ENCODE measurements around the gene PTPRH.

Gene PTPRH

DNA sequence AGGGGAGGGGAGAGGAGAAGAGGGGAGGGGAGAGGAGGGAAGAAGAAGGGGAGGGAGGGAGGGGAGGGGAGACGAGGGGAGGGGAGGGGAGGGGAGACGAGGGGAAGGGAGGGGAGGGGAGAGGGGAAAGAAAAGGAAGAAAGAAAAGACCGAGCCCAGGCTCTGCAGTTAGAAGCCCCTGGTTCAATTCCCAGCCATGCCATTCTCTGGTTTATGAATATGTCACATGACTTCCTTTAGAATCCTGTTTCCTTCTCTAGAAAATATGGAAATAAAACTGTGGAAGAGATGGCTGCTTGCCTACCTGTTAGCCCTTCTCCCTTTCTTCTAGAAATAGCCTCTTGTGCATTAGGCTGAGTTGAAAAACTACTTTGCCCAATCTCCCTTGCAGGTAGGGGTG lies 74.6 kb downstream of the PTPRH start:
- H3K27ac ChIP-seq: no peak overlapping the region
- no peak overlapping the region for H3K4me3 ChIP-seq (ENCODE audit: low read depth in 1 of 2, low read length in 1 of 2)

DNA sequence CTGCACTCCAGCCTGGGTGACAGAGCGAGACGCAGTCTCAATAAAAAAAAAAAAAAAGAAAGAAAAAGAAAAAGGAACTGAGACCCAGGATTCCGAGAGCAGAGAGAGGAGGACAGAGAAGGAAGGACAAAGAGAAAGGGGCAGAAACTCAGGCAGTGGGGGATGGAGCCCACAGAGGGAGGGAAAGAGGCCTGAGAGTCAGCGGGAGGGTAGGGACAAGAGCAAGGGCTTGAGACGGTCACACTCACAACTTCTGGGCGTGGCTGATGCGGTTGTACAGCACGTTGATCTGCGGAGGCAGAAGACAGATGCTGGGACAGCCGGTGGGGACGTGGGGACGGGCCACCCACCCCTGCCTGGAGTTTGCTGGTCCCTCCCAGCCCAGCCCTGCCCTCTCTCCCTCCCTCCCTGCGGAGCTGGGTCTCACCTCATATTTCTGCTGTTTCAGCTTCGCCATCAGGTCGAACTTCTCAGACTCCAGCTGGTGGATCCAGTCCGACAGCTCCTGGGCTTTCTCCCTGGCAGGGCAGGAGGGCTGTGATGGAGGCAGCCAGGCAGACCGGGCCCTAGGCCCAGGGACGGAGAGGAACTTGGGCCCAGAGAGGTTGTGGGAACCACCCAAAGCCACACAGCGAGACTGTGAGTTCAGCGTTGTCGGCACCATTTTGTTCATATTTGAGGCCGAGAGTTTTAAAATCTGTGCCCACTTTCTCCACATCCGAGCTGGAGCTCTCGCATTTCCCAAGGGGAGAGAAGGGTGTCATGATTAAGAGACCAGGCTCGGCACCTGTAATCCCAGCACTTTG lies 75.5 kb downstream of the PTPRH start:
- H3K27ac ChIP-seq: no peak overlapping the region
- H3K36me3 ChIP-seq: no peaks in the 10 kb centered on the region
- TF ChIP-seq, protein P1, sequence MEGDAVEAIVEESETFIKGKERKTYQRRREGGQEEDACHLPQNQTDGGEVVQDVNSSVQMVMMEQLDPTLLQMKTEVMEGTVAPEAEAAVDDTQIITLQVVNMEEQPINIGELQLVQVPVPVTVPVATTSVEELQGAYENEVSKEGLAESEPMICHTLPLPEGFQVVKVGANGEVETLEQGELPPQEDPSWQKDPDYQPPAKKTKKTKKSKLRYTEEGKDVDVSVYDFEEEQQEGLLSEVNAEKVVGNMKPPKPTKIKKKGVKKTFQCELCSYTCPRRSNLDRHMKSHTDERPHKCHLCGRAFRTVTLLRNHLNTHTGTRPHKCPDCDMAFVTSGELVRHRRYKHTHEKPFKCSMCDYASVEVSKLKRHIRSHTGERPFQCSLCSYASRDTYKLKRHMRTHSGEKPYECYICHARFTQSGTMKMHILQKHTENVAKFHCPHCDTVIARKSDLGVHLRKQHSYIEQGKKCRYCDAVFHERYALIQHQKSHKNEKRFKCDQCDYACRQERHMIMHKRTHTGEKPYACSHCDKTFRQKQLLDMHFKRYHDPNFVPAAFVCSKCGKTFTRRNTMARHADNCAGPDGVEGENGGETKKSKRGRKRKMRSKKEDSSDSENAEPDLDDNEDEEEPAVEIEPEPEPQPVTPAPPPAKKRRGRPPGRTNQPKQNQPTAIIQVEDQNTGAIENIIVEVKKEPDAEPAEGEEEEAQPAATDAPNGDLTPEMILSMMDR (IDR thresholded peaks at IDR 0.05): no peak
- no peaks in the 10 kb centered on the region for H3K9me3 ChIP-seq
- H3K27me3 ChIP-seq: peaks cover 71% of the 10 kb centered on the region
- no peaks in the 10 kb centered on the region for H3K4me1 ChIP-seq (ENCODE audit: control insufficient read depth in 1 of 2, insufficient read depth in 1 of 2, low read depth in 1 of 2, low read length in 1 of 2)
- H3K4me3 ChIP-seq (ENCODE audit: low read depth in 1 of 2, low read length in 1 of 2): no peak overlapping the region

More for the DNA sequence above, 74.6 kb downstream of the PTPRH start:
- TF ChIP-seq, protein P1 (IDR thresholded peaks at IDR 0.05): no peak
- H3K9me3 ChIP-seq: no peaks in the 10 kb centered on the region
- H3K36me3 ChIP-seq: no peaks in the 10 kb centered on the region
- peaks cover 73% of the 10 kb centered on the region for H3K27me3 ChIP-seq
- no peaks in the 10 kb centered on the region for H3K4me1 ChIP-seq (ENCODE audit: control insufficient read depth in 1 of 2, insufficient read depth in 1 of 2, low read depth in 1 of 2, low read length in 1 of 2)

DNA sequence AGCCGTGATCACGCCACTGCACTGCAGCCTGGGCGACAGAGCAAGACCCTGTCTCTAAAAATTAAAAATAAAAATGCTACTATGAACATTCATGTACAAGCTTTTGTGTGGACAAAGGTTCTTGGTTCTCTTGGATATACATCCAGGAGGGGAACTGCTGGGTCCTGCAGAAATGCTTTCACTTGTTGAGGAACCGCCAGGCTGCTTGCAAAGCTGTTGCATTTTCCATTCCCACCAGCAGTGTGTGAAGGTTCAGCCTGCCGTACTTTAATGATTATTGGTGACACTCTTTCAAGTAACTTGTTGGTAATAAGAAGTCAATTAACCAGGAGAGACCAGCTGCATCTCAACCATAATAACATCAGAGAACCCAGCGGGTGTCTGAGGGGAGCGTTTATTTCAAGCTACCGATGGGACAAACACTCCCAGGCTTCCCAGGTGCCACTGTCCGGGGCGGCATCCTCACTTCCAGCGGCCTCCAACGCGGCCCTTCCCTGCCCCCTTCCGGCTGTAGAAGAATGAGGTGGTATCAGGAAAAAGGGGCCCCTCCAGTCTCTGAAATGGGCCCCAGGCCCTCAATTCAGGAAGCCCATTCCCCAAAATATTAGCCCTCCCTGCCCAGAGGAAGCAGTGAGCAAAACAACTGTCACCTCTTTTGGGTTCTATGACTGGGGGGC lies 76.7 kb downstream of the PTPRH start:
- no peak overlapping the region for H3K4me3 ChIP-seq (ENCODE audit: low read depth in 1 of 2, low read length in 1 of 2)
- no peak overlapping the region for H3K27ac ChIP-seq
- no peaks in the 10 kb centered on the region for H3K4me1 ChIP-seq (ENCODE audit: control insufficient read depth in 1 of 2, insufficient read depth in 1 of 2, low read depth in 1 of 2, low read length in 1 of 2)
- peaks cover 61% of the 10 kb centered on the region for H3K27me3 ChIP-seq
- no peaks in the 10 kb centered on the region for H3K9me3 ChIP-seq
- H3K36me3 ChIP-seq: no peaks in the 10 kb centered on the region
- TF ChIP-seq, protein P1 (IDR thresholded peaks at IDR 0.05): no peak

DNA sequence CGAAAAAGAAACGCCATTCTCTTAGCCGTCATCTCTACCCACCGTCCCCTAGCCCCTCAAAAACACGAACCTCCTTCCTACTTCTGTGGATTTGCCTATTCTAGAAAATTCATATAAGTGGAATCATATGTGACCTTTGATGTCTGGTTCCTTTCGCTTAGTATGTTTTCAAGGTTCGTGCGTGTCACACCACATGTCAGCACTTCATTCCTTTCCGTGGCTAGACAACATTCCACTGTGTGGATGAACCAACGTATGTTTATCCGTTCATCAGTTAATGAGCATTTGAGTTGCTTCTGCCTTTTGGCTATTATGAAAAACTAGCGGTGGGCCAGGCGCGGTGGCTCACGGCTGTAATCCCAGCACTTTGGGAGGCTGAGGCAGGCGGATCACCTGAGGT lies 77.9 kb downstream of the PTPRH start:
- Histone ChIP-seq H3K4me3 (ENCODE audit: low read depth in 1 of 2, low read length in 1 of 2) (no peak overlapping the region), H3K36me3 (no peaks in the 10 kb centered on the region), H3K27me3 (peaks cover 57% of the 10 kb centered on the region), H3K9me3 (no peaks in the 10 kb centered on the region), H3K27ac (no peak overlapping the region), H3K4me1 (ENCODE audit: control insufficient read depth in 1 of 2, insufficient read depth in 1 of 2, low read depth in 1 of 2, low read length in 1 of 2) (no peaks in the 10 kb centered on the region)
- TF ChIP-seq, protein P1 (IDR thresholded peaks at IDR 0.05): no peak
